GM18505 (cell line): ENCODE results near the gene KLHL25.
"Not testable (repeated sequence)": the region's sequence is repeated elsewhere in the genome, so short reads cannot be mapped to it uniquely, and the experiment has no call there.

Experiments
- ATAC-seq: cut with Tn5 transposase; IDR thresholded peaks from one replicate; pipeline ENCODE4 v1.9.1; 2021; ENCODE audit not compliant: unreplicated experiment
- POLR2A ChIP-seq: IDR thresholded peaks from 4 replicates; pipeline ENCODE4 v1.6.1; 2011; ENCODE audit warnings: borderline replicate concordance; ENCODE audit not compliant: insufficient read depth, insufficient read length; ENCODE audit errors: extremely low read depth

The KLHL25 gene

DNA sequence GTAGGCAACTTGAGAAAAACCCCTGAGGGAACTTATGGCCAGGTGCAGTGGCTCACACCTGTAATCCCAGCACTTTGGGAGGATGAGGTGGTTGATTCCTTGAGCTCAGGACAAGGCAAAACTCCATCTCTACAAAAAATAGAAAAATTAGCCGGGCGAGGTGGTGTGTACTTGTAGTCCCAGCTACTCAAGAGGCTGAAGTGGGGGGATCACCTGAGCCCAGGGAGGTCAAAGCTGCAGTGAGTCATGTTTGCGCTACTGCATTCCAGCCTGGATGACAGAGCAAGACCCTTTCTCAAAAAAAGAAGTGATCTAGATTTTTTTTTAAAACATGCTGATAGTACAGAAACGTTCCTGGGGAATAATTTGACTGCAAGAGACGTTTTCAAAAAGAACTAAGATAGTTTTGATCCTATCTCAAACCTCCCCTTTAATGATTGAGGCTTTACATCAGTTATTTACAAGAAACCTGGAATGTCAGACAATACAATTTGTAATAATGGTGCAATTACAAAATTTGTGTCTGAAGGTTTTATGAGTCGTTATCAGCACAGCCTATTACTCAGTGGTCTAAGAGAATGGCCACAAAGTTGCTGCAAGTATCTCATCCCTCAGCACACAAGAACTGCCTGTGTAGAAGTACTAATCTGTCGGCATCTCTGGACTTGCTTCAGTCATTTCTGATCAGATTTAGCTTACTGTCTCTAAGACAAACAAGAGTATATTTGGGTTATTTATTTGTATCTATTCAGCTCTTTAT is 32.2 kb upstream of the KLHL25 start:
- no peak for ATAC-seq
- no peak for TF ChIP-seq POLR2A

DNA sequence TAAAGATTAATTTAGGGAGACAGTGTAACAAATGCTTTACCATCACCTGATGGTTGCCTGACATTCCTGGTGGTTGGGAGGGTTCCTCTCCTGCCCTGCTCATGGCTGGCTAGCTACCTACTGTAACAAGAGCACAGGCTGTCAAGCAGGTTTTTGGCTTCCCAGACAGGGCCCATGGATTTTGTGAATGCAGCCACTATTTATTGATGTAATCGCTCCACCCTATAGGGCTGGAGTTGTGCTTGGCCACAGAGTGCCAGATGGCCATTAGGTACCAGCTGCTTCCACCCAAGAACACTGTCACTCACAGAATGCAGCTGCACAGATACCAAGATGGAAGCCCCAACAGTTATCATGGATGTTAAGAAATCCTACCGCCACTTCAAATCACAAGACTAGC is 31.0 kb upstream of the KLHL25 start:
- no peak for TF ChIP-seq POLR2A
- no peak for ATAC-seq

DNA sequence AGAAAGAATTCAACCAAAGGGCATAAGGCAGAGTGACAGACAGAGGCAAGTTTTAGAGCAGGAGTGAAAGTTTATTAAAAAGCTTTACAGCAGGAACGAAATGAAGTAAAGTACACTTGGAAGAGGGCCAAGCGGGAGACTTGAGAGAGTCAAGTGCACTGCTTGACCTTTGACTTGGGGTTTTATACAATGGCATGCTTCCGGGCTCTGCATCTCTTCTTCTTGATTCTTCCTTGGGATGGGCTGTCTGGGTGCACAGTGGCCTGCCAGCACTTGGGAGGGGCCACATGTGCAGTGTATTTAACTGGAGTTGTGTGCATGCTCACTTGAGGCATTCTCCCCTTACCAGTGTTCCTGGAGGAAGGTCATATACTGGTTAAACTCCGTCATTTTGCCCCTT is 30.4 kb upstream of the KLHL25 start:
- no peak for TF ChIP-seq POLR2A
- no peak for ATAC-seq

DNA sequence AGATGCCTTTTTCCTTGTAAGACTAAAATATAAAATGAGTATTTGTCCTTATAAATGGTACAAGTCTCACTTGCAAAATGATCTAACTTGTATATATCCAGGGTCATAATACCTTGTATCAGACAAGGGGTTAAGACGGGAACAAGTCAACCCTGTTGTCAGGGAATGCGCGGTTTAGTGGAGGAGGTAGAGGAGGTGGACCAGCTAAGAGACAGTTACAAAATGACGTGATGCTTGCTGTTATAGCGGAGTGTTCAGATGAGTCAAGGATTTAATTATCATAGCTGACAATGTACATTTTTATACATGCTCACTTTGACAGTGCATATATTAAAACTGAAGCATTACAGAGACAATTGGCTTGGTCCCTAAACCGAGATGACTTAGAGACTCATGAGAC is 26.8 kb upstream of the KLHL25 start:
- no peak for TF ChIP-seq POLR2A

DNA sequence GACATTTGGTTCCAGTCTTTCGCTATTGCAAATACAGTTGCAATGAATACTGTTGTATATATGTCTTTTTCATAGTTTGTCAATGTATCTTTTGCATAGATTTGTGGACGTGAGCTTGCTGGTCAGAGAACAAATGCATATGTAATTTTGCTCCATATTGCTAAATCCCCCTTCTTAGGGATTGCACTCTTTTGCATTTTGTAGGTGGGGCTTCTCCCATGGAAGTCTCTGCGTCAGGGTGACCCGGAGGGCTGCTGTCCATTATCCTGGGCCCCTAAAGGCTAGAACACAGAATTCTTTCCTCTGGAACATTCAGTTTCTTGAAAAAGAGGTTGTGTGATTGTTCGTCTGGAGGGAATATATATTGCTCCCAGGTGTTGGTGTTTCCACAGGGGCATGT is 25.2 kb upstream of the KLHL25 start:
- TF ChIP-seq POLR2A, result no peak
- ATAC-seq, result no peak

More for the DNA sequence above, 26.8 kb upstream of the KLHL25 start:
- ATAC-seq, result no peak

DNA sequence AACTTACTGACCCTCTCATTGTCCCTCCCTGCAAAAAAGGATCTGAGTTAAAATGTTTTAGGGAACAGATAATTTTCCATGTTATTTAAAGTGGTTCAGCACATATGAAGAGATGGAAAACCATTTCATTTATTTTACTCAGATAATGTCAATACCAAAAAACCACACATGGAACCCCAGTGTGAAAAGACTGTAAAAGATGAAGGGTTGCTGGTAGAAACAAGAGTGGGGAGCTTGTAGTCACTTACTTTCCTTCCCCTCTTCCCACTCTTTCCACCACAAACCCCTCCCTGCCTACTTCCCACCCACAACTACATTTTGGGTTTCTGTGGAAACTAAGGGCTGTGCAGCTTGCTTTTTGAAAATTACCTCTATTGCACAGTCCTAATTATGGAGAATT is 18.5 kb upstream of the KLHL25 start:
- no peak for ATAC-seq
- TF ChIP-seq POLR2A, result no peak

DNA sequence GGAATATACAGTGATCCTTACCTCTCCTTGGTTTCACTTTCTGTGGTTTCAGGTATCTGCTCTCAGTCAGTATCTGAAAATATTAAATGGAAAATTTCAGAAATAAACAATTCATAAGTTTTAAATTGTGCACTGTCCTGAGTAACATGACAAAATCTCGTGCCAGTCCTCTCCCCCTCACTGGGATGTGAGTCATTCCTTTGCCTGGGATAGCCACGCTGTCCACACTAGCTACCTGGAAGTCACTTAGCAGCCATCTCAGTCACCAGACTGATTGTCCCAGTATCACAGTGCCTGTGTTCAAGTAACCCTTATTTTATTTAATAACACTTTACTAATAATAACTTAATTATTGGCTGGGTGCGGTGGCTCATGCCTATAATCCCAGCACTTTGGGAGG is 15.3 kb upstream of the KLHL25 start:
- ATAC-seq, result no peak
- no peak for TF ChIP-seq POLR2A

DNA sequence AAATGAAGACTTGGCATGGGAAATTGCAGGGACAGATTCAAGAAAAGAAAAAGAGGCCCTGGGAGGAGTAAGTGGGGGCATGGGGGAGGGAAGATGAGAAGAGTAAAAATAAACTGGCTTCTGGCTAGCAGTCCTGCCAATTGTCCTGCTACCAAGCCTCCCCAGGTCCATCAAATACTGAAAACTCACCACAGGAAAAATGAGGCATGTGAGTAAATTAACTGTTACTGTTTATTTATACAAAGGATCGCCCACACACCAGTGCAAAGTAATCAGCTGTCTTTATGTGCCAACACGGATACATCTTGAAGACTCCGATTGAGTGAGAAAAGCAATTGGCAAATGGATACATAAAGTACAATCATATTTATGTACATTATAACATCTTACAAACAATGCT is 10.7 kb upstream of the KLHL25 start:
- no peak for ATAC-seq
- no peak for TF ChIP-seq POLR2A

DNA sequence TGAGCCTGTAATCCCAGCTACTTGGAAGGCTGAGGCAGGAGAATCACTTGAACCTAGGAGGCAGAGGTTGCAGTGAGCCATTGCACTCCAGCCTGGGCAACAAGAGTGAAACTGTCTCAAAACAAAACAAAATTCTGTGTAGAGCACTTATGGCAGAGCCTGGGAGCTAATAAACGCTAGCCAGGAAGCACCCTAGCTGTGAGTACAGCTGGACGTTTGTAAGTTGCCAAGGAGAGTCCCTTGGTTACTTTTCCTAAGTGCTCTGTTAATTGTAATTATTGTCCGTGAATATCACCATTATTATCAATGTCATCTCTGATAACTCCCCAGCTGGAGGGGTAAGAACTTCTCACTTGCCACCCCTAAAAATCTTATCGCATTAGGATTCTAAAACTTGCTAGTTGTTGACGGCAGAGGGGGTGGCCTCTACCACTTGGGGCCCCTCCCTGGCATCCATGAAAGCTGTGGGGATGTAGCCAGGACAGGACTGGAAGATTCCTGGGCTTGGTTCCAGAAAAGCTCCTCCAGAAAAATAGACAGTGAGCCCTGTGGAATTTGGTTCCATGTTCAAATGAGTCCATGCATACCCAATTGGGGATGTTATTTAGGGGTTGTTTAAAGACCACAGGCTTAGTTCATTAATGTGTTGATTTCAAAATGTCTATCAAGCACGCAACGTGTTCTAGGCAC is 9.9 kb upstream of the KLHL25 start:
- ATAC-seq, result no peak
- no peak for TF ChIP-seq POLR2A

DNA sequence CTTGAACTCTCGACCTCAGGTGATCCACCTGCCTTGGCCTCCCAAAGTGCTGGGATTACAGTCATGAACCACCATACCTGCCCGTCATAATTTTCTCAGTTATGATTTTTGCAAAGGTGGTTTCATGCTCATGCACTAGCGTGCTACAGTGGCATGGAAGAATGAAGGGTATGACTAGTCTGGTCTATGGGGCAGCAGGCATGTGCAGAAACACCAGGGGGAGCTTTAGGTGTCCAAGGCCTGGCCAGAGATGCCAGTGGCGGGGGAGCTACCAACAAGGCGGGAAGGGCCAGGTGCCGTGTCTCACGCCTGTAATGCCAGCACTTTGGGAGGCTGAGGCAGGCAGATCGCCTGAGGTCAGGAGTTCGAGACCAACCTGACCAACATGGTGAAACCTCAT is 7.9 kb upstream of the KLHL25 start:
- not testable (repeated sequence) for ATAC-seq

DNA sequence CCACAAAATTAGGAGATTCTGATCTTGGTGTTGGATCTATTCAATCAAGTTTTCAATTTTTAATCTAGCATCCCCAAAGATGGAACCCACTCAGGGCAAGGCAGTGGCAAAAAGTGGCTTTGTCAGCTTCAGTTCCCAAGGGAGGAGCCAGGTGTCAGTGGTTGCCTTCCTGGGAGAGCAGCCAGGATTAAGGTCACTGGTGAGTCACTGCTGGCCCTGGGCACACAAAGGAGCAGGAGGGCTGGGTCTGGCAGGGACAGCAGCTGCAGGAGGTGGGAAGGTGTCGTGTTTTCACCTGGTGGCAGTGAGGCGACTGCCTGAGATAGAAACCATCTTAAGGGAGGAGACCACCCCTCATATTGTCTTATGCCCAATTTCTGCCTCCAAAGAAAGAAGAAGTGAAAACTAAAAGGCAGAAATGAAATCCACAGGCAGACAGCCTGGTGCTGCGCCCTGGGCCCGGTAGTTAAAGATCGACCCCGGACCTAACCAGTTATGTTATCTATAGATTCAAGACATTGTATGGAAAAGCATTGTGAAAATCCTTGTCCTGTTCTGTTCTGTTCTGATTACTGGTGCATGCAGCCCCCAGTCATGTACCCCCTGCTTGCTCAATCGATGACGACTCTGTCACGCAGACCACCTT is 5.9 kb upstream of the KLHL25 start:
- no peak for ATAC-seq

DNA sequence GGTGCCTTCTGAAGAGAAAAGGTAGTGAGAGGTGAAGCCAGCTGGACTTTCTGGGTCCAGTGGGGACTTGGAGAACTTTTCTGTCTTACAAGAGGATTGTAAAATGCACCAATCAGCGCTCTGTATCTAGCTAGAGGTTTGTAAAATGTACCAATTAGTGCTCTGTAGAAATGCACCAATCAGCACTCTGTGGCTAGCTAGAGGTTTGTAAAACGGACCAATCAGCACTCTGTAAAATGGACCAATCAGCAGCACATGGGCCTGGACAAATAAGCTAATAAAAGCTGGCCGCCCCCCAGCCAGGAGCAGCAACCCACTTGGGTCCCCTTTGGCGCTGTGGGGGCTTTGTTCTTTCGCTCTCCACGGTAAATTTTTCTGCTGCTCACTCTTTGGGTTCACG is 1.6 kb upstream of the KLHL25 start:
- ATAC-seq, result not testable (repeated sequence)

More for the DNA sequence above, 5.9 kb upstream of the KLHL25 start:
- no peak for TF ChIP-seq POLR2A

DNA sequence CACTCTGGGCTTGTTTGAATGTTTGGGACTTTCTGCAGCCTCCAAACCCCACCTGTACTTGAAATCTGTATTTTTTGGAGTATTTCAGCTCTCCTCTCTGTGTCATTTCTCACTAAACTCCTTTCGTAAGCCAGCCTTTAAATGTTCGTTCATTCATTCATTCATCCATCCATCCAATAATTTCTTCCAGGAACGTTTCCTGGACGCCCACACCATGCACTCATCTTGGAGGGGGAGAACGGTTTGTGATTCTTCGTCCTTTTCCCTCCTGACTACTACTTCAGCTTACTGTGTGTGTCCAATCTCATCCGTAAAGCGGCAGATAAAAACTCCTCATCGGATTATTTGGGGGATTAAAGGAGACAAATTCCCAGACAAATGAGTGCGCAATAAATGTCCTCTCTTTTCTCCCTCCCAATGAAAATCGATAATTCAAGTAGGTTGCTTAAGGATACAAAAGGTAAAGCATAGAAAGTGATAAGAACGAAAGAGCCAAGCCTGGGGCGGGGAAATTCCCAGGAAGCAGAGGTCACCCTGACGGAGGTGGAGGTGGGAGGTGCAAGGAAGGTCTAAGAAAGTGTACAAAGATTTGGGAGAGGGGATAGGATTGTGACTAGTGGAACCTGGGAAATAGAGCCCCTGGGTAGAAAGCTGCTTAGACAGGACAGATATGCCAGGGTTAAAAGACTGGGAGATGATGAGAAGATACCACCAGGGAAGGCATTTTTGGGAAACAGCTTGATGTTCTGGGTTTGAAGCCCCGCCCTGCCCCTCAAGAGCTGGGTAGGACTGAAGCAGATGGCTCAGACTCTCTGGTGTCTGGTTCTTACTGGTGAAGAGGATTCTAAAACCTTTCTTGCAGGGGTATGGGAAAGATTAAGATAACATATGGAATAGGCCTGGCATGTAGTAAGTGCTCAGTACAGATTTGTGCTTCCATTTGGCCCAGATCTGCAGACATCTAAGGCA is 896 bp upstream of the KLHL25 start:
- ATAC-seq, result no peak
- no peak for TF ChIP-seq POLR2A
